K562 (cell line): Measurements from ENCODE around the gene NAXD. TPM values are rescaled to one million over a fixed set of nuclear protein-coding genes. Genes with fewer than 3 reads are reported as not detected.

ENCODE experiments used
- ATAC-seq: fragments of 200-7000 bp; cut with Tn5 transposase; 3 replicates; pipeline ENCODE4 v1.9.1; 2020; ENCODE audit warnings: moderate library complexity
- BruUV-seq: library from RNA; stranded (reverse); fragments of 400-500 nt; replicated peaks from 2 replicates; lab custom pipeline; 2021; lab: Mats Ljungman, UMichigan
- CTCF ChIA-PET: fragments of 300-600 bp; formaldehyde crosslinking; extraction: SDS; loops from one replicate; lab custom pipeline; 2021; ENCODE audit warnings: low intra/inter-chr PET ratio; lab: Yijun Ruan, JAX
- POLR2A ChIA-PET: fragments of 300-600, 350-650 bp; sonication (Branson Sonifier 250); formaldehyde crosslinking; extraction: SDS; loops from one replicate; lab custom pipeline; 2021; ENCODE audit warnings: antibody characterized with exemption, inconsistent platforms; lab: Yijun Ruan, JAX
- DNase-seq, 4 experiments: peaks; one replicate each; pipeline versions ENCODE4 v3.0.0 to v3.0.0-alpha.2; 2011 to 2018; ENCODE audit warnings: low spot score in 3 of 4, mixed read lengths in 3 of 4; ENCODE audit errors: extremely low read depth in 1 of 4
- FAIRE-seq: peaks from 2 replicates; lab custom pipeline; 2011; peaks lifted over from hg19 to GRCh38; lab: Jason Lieb, UNC
- H2AFZ ChIP-seq: 2 replicates; pipeline ENCODE4 v1.6.0; 2011; ENCODE audit warnings: low read depth, low read length, control low read depth, inconsistent platforms
- H3K27ac ChIP-seq: fragments of 200-600 bp; 3 replicates; pipeline ENCODE4 v1.8.0; 2011; ENCODE audit warnings: low read depth, mild to moderate bottlenecking, control low read depth, inconsistent platforms, low read length, moderate library complexity, mixed read lengths; ENCODE audit errors: extremely low read depth
- H3K27me3 ChIP-seq, 2 experiments: fragments of 300-600 bp in 1 of 2; 2 replicates in 1 of 2; 3 replicates in 1 of 2; pipeline versions ENCODE4 v1.6.0 to v1.8.0; 2011; ENCODE audit warnings: inconsistent platforms in 2 of 2, low read length in 2 of 2, mild to moderate bottlenecking in 1 of 2, mixed read lengths in 1 of 2, moderate library complexity in 1 of 2; ENCODE audit not compliant: control insufficient read depth in 2 of 2, insufficient read depth in 2 of 2
- H3K36me3 ChIP-seq: fragments of 300-600 bp; 3 replicates; pipeline ENCODE4 v1.8.0; 2011; ENCODE audit warnings: mild to moderate bottlenecking, low read length, inconsistent platforms; ENCODE audit not compliant: control insufficient read depth, insufficient read depth
- H3K4me1 ChIP-seq, 2 experiments: fragments of 200-600 bp in 1 of 2; replicated peaks in 1 of 2; 2 replicates in 1 of 2; 3 replicates in 1 of 2; pipeline versions ENCODE4 v1.5.1 to v1.8.0; 2011; ENCODE audit warnings: inconsistent platforms in 2 of 2, low read length in 2 of 2, mild to moderate bottlenecking in 1 of 2, mixed read lengths in 1 of 2, moderate library complexity in 1 of 2; ENCODE audit not compliant: control insufficient read depth in 2 of 2, insufficient read depth in 2 of 2
- H3K4me2 ChIP-seq: 2 replicates; pipeline ENCODE4 v1.6.1; 2011; ENCODE audit warnings: low read length, control low read depth, inconsistent platforms, mixed read lengths; ENCODE audit not compliant: insufficient read depth
- H3K4me3 ChIP-seq: fragments of 200-600 bp; sonication (generic), shearing (Covaris generic); 2 replicates; pipeline ENCODE4 v1.5.1; 2016; ENCODE audit warnings: control low read depth, inconsistent platforms
- H3K79me2 ChIP-seq: fragments of 200-600 bp; 3 replicates; pipeline ENCODE4 v1.8.0; 2011; ENCODE audit warnings: low read length, inconsistent platforms; ENCODE audit not compliant: control insufficient read depth, insufficient read depth
- H3K9ac ChIP-seq, 2 experiments: 2 replicates each; pipeline versions ENCODE4 v1.6.0 to v1.6.1; 2011; ENCODE audit warnings: low read depth in 2 of 2, low read length in 2 of 2, control low read depth in 1 of 2, inconsistent platforms in 1 of 2, mild to moderate bottlenecking in 1 of 2, mixed read lengths in 1 of 2; ENCODE audit not compliant: insufficient read depth in 1 of 2
- H3K9me1 ChIP-seq: one replicate; pipeline ENCODE4 v1.6.0; 2011; ENCODE audit warnings: inconsistent platforms, mild to moderate bottlenecking, low read length, moderate library complexity; ENCODE audit not compliant: control insufficient read depth, insufficient read depth
- H3K9me3 ChIP-seq: replicated peaks from 2 replicates; pipeline ENCODE4 v1.5.1; 2011; ENCODE audit warnings: low read depth, low read length, inconsistent platforms; ENCODE audit not compliant: control insufficient read depth, insufficient read depth
- H4K20me1 ChIP-seq: replicated peaks from 2 replicates; pipeline ENCODE4 v1.6.1; 2011; ENCODE audit warnings: low read length, inconsistent platforms, mixed read lengths; ENCODE audit not compliant: control insufficient read depth, insufficient read depth
- CTCF ChIP-seq, 3 experiments: IDR thresholded peaks in 2 of 3; conservative IDR thresholded peaks in 1 of 3; 2 replicates each; pipeline ENCODE4 v1.5.1; 2011 to 2012; ENCODE audit warnings: low read length in 3 of 3, mild to moderate bottlenecking in 3 of 3, control low read depth in 2 of 3, improper control_type of control experiment in 1 of 3, inconsistent platforms in 1 of 3, low read depth in 1 of 3, mixed read lengths in 1 of 3, moderate library complexity in 1 of 3; ENCODE audit not compliant: insufficient read depth in 2 of 3
- ZC3H11A ChIP-seq: IDR thresholded peaks from 2 replicates; pipeline ENCODE4 v1.6.1; 2012; ENCODE audit warnings: low read depth, low read length, improper control_type of control experiment
- WGBS: fragments of 100-300 bp; shearing (Covaris generic); methylation state at CpG from one replicate; pipeline ENCODE4 v1.1.6; 2016; ENCODE audit warnings: low coverage, mixed read lengths; ENCODE audit not compliant: insufficient coverage; ENCODE audit errors: missing lambda C conversion rate; 5-methylcytosine and 5-hydroxymethylcytosine counted together
- in situ Hi-C: fragments of 300-500 bp; cut with MboI; formaldehyde crosslinking; loops from 4 replicates; pipeline ENCODE4 v1.15.0; 2018; ENCODE audit warnings: inconsistent platforms, mixed read lengths
- intact Hi-C: fragments of 100-400 bp; cut with micrococcal nuclease; formaldehyde crosslinking; loops from 2 replicates; pipeline ENCODE4 v1.14.2; 2022
- polyA plus RNA-seq, 8 experiments: library from polyadenylated mRNA; depleted of rRNA in 4 of 8; stranded (reverse) in 5 of 8; unstranded in 3 of 8; fragments of >200 nt; fragmentation: Nextera tagmentation in 2 of 8; fragmentation: Illumina TruSeq in 1 of 8; extraction: Ambion mirVana in 2 of 8; extraction: Trizol in 1 of 8; gene quantifications; 2 replicates each; pipeline versions ENCODE4 v1.2.1 to v1.2.3, GENCODE V29; 2011 to 2014; ENCODE audit warnings: inconsistent platforms in 1 of 8, missing spikeins in 1 of 8
- total RNA-seq, 7 experiments: library from RNA; depleted of rRNA in 6 of 7; stranded (reverse); fragments of >200 nt in 6 of 7; fragmentation: Illumina TruSeq in 2 of 7; extraction: Trizol in 2 of 7; gene quantifications; 2 replicates each; pipeline versions ENCODE4 v1.2.1 to v1.2.3, GENCODE V29; 2011 to 2021; ENCODE audit warnings: low replicate concordance in 1 of 7

The NAXD gene
- total and polyA plus RNA-seq, 9 of the 15 experiments (the other 6 are each of a cell fraction or from before 2014, with no cell fraction given) = 0.59 to 20.6 (median 13.0) TPM

GRCh38 chr13:110576736-110577476 is 38.4 kb upstream of the NAXD start:
- TF ChIP-seq ZC3H11A (no peak), CTCF (IDR thresholded peaks at IDR 0.05 in 2 of 3, conservative IDR thresholded peaks at IDR 0.05 in 1 of 3; ENCODE audit: insufficient read depth in 2 of 3, low read depth in 1 of 3, low read length in 3 of 3) (no peak)
- H2AFZ ChIP-seq = no peak overlapping the region
- no peaks in the 10 kb centered on the region for H3K9me3 ChIP-seq
- WGBS = 63% methylated on average over 8 of the region's 11 CpGs
- H3K9me1 ChIP-seq = no peaks in the 10 kb centered on the region
- no peak overlapping the region for H3K9ac ChIP-seq
- no peak overlapping the region for H3K27ac ChIP-seq
- no peaks in the 10 kb centered on the region; a peak in 1 of 5 replicates for H3K27me3 ChIP-seq
- intact Hi-C loops (loop anchor here (5.0 kb wide), 1 partner anchor 70 kb away; no protein-coding TSS in a partner anchor), in situ Hi-C loops (no loop called here)
- no peak for DNase-seq
- CTCF ChIA-PET = no interaction called here
- no peaks in the 10 kb centered on the region for H3K36me3 ChIP-seq
- no peak overlapping the region for H3K4me2 ChIP-seq
- ATAC-seq = no peak
- BruUV-seq = no TSS peak
- no peak overlapping the region for H3K4me3 ChIP-seq
- FAIRE-seq = no peak
- POLR2A ChIA-PET = no interaction called here
- no peaks in the 10 kb centered on the region for H3K79me2 ChIP-seq
- H3K4me1 ChIP-seq = peaks cover 21 to 24% of the 10 kb centered on the region in 2 experiments; a peak in 4 of 5 replicates
- no peaks in the 10 kb centered on the region for H4K20me1 ChIP-seq
